A549 (cell line): ENCODE results near the gene LNPK. TPM values are rescaled to one million over a fixed set of nuclear protein-coding genes. Genes with fewer than 3 reads are reported as not detected.

Experiments
- ATAC-seq, 2 experiments: fragments of 200-7000 bp in 1 of 2; fragments of >200 bp in 1 of 2; cut with Nextera tagmentation in 1 of 2; cut with Tn5 transposase in 1 of 2; 3 replicates each; pipeline versions ENCODE4 v1.8.0 to v1.9.1; 2018 to 2020; ENCODE audit warnings: mild to moderate bottlenecking in 1 of 2, moderate library complexity in 1 of 2
- CTCF ChIA-PET: fragments of 300-600 bp; sonication (Branson Sonifier 250); formaldehyde crosslinking; extraction: SDS; loops from one replicate; lab custom pipeline; 2021; ENCODE audit warnings: antibody characterized with exemption, inconsistent platforms; lab: Yijun Ruan, JAX
- POLR2A ChIA-PET: fragments of 350-600 bp; formaldehyde crosslinking; extraction: SDS; loops from one replicate; lab custom pipeline; 2021; ENCODE audit warnings: antibody characterized with exemption, inconsistent platforms; lab: Yijun Ruan, JAX
- DNase-seq, 2 experiments: peaks; one replicate each; pipeline versions ENCODE4 v3.0.0 to v3.0.0-alpha.2; 2011 to 2016; ENCODE audit warnings: low read depth in 1 of 2, low spot score in 1 of 2
- FAIRE-seq: peaks from 2 replicates; lab custom pipeline; 2011; peaks lifted over from hg19 to GRCh38; lab: Jason Lieb, UNC
- H3K27ac ChIP-seq, 2 experiments: fragments of >200 bp; sonication (Bioruptor Twin); formaldehyde crosslinking; 3 replicates each; pipeline ENCODE4 v1.5.1; 2016 to 2017
- H3K4me1 ChIP-seq: fragments of >200 bp; sonication (Bioruptor Twin); formaldehyde crosslinking; 3 replicates; pipeline ENCODE4 v1.6.1; 2016
- H3K4me2 ChIP-seq: fragments of >200 bp; sonication (Bioruptor Twin); formaldehyde crosslinking; 3 replicates; pipeline ENCODE4 v1.6.1; 2016
- H3K4me3 ChIP-seq: fragments of >200 bp; sonication (Bioruptor Twin); formaldehyde crosslinking; 3 replicates; pipeline ENCODE4 v1.5.1; 2016
- H3K9me3 ChIP-seq: fragments of >200 bp; sonication (Bioruptor Twin); formaldehyde crosslinking; 3 replicates; pipeline ENCODE4 v1.6.1; 2016
- ATOH8 ChIP-seq: fragments of 250-450 bp; sonication (Bioruptor Pico); IDR thresholded peaks from 2 replicates; pipeline ENCODE4 v1.5.0; 2020; ENCODE audit warnings: low read depth, mild to moderate bottlenecking, moderate library complexity
- BCL3 ChIP-seq: fragments of >200 bp; sonication (Bioruptor Twin); formaldehyde crosslinking; IDR thresholded peaks from 3 replicates; pipeline ENCODE4 v1.6.1; 2016
- CBX2 ChIP-seq: fragments of 200-600 bp; sonication (generic); IDR thresholded peaks from 2 replicates; pipeline ENCODE4 v1.6.1; 2016; ENCODE audit warnings: low read depth, mild to moderate bottlenecking, borderline replicate concordance
- CEBPB ChIP-seq, 2 experiments: fragments of >200 bp in 1 of 2; sonication (Bioruptor Twin) in 1 of 2; formaldehyde crosslinking in 1 of 2; IDR thresholded peaks; 2 replicates each; pipeline ENCODE4 v1.6.1; 2012 to 2016
- CHD2 ChIP-seq: fragments of 150-350 bp; IDR thresholded peaks from 2 replicates; pipeline ENCODE4 v1.6.1; 2014; ENCODE audit warnings: low read length; ENCODE audit not compliant: partially characterized antibody
- CHD4 ChIP-seq: fragments of 200-600 bp; sonication (generic); IDR thresholded peaks from 2 replicates; pipeline ENCODE4 v1.6.1; 2016; ENCODE audit warnings: antibody characterized with exemption, mild to moderate bottlenecking, borderline replicate concordance
- EHF ChIP-seq: fragments of 250-450 bp; sonication (Bioruptor Pico); IDR thresholded peaks from 2 replicates; pipeline ENCODE4 v1.5.0; 2020; ENCODE audit warnings: mild to moderate bottlenecking
- FOSB ChIP-seq: fragments of 250-450 bp; sonication (Bioruptor Pico); IDR thresholded peaks from 2 replicates; pipeline ENCODE4 v1.5.0; 2020; ENCODE audit warnings: mild to moderate bottlenecking, moderate library complexity
- HDAC2 ChIP-seq: fragments of 200-600 bp; sonication (generic); IDR thresholded peaks from 2 replicates; pipeline ENCODE4 v1.6.1; 2016
- HEYL ChIP-seq: fragments of 250-450 bp; sonication (Bioruptor Pico); IDR thresholded peaks from 2 replicates; pipeline ENCODE4 v1.8.0; 2021; ENCODE audit warnings: mild to moderate bottlenecking, moderate library complexity
- HOXB13 ChIP-seq: fragments of 250-450 bp; sonication (Bioruptor Pico); IDR thresholded peaks from 2 replicates; pipeline ENCODE4 v1.5.0; 2020; ENCODE audit warnings: low read depth, mild to moderate bottlenecking, moderate library complexity
- JUN ChIP-seq, 2 experiments: fragments of >200 bp; sonication (Bioruptor Twin); formaldehyde crosslinking; IDR thresholded peaks; 2 replicates in 1 of 2; 3 replicates in 1 of 2; pipeline ENCODE4 v1.6.1; 2016 to 2017
- KDM1A ChIP-seq: fragments of 200-600 bp; sonication (generic); IDR thresholded peaks from 2 replicates; pipeline ENCODE4 v1.6.1; 2016; ENCODE audit warnings: low read depth, mild to moderate bottlenecking
- MAX ChIP-seq: IDR thresholded peaks from 2 replicates; pipeline ENCODE4 v1.6.1; 2012
- MYC ChIP-seq: IDR thresholded peaks from 2 replicates; pipeline ENCODE4 v1.6.1; 2012; ENCODE audit warnings: mild to moderate bottlenecking, inconsistent platforms, low read length, improper control_type of control experiment, borderline replicate concordance
- NPAS2 ChIP-seq: fragments of 250-450 bp; sonication (Bioruptor Pico); IDR thresholded peaks from 2 replicates; pipeline ENCODE4 v1.8.0; 2022; ENCODE audit warnings: mild to moderate bottlenecking, moderate library complexity, borderline replicate concordance
- PHF8 ChIP-seq: fragments of 200-600 bp; sonication (generic); IDR thresholded peaks from 2 replicates; pipeline ENCODE4 v1.6.1; 2016; ENCODE audit warnings: low read depth, mild to moderate bottlenecking, antibody characterized with exemption, moderate library complexity, borderline replicate concordance
- POLR2A ChIP-seq: IDR thresholded peaks from 2 replicates; pipeline ENCODE4 v1.6.1; 2012; ENCODE audit warnings: mild to moderate bottlenecking, low read length
- POLR2AphosphoS2 ChIP-seq: conservative IDR thresholded peaks from 2 replicates; pipeline ENCODE4 v1.6.1; 2012; ENCODE audit warnings: low read length, improper control_type of control experiment, inconsistent platforms
- RAD21 ChIP-seq, 2 experiments: fragments of >200 bp in 1 of 2; sonication (Bioruptor Twin) in 1 of 2; formaldehyde crosslinking in 1 of 2; IDR thresholded peaks in 1 of 2; conservative IDR thresholded peaks in 1 of 2; 2 replicates in 1 of 2; 3 replicates in 1 of 2; pipeline ENCODE4 v1.6.1; 2012 to 2018; ENCODE audit warnings: inconsistent platforms in 1 of 2
- RCOR1 ChIP-seq: fragments of 150-350 bp; IDR thresholded peaks from 2 replicates; pipeline ENCODE4 v1.6.1; 2014; ENCODE audit warnings: antibody characterized with exemption, low read length, low read depth
- RNF2 ChIP-seq: fragments of 200-600 bp; sonication (generic); IDR thresholded peaks from 2 replicates; pipeline ENCODE4 v1.6.1; 2016; ENCODE audit warnings: low read depth, mild to moderate bottlenecking, antibody characterized with exemption, moderate library complexity, borderline replicate concordance
- SMC3 ChIP-seq: fragments of >200 bp; sonication (Bioruptor Twin); formaldehyde crosslinking; IDR thresholded peaks from 3 replicates; pipeline ENCODE4 v1.6.1; 2018; ENCODE audit warnings: inconsistent platforms
- ZSCAN20 ChIP-seq: fragments of 250-450 bp; sonication (Bioruptor Pico); IDR thresholded peaks from 2 replicates; pipeline ENCODE4 v1.8.0; 2022; ENCODE audit warnings: mild to moderate bottlenecking, moderate library complexity
- WGBS: methylation state at CpG from one replicate; pipeline ENCODE4 v1.1.6; 2017; ENCODE audit errors: missing lambda C conversion rate; 5-methylcytosine and 5-hydroxymethylcytosine counted together
- polyA plus RNA-seq, 4 experiments: library from polyadenylated mRNA; depleted of rRNA in 3 of 4; stranded (reverse); fragments of >200 nt; fragmentation: RNase III in 1 of 4; extraction: RNeasy Plus Mini Kit Qiagen cat#74134 plus additional on column Dnase treatment in 1 of 4; gene quantifications; 2 replicates in 3 of 4; 3 replicates in 1 of 4; pipeline ENCODE4 v1.2.3, GENCODE V29; 2011 to 2017

Gene LNPK
- polyA plus RNA-seq, 2 of the 4 experiments (the other 2 are of a cell fraction), result 13.1 to 24.7 TPM

GRCh38 chr2:175887776-175888175 is 114.3 kb downstream of the LNPK start:
- ATAC-seq, result no peak

GRCh38 chr2:175884697-175885393 is 117.2 kb downstream of the LNPK start:
- no peak overlapping the region for H3K27ac ChIP-seq
- CTCF ChIA-PET, result no interaction called here
- H3K4me1 ChIP-seq, result no peaks in the 10 kb centered on the region
- DNase-seq (no peak), FAIRE-seq (no peak), ATAC-seq (no peak)
- H3K9me3 ChIP-seq, result no peaks in the 10 kb centered on the region
- TF ChIP-seq ATOH8 (CRISPR knock-in tag), result no peak
- no peak overlapping the region for H3K4me2 ChIP-seq
- WGBS, result 41% methylated on average over 7 of the region's 7 CpGs
- POLR2A ChIA-PET, result no interaction called here
- H3K4me3 ChIP-seq, result no peak overlapping the region

More at GRCh38 chr2:175887776-175888175, 114.3 kb downstream of the LNPK start:
- WGBS, result 2% methylated on average over 2 of the region's 2 CpGs
- H3K9me3 ChIP-seq, result no peaks in the 10 kb centered on the region
- ChIA-PET CTCF (no interaction called here), POLR2A (no interaction called here)
- H3K4me2 ChIP-seq, result no peak overlapping the region
- no peaks in the 10 kb centered on the region for H3K4me1 ChIP-seq
- no peak overlapping the region for H3K27ac ChIP-seq
- FAIRE-seq (no peak), DNase-seq (no peak)
- H3K4me3 ChIP-seq, result no peak overlapping the region
- TF ChIP-seq CBX2, result no peak
- no peak for TF ChIP-seq JUN (IDR thresholded peaks at IDR 0.05)
- TF ChIP-seq CEBPB (IDR thresholded peaks at IDR 0.05), result no peak
- no peak for TF ChIP-seq HOXB13 (CRISPR knock-in tag)
- no peak for TF ChIP-seq HDAC2
- TF ChIP-seq ZSCAN20 (CRISPR knock-in tag), result no peak
- no peak for TF ChIP-seq BCL3
- no peak for TF ChIP-seq MAX

GRCh38 chr2:175883586-175884194 is 118.4 kb downstream of the LNPK start:
- CTCF ChIA-PET, result no interaction called here
- ATAC-seq (no peak), DNase-seq (no peak), FAIRE-seq (no peak)
- Histone ChIP-seq H3K27ac (no peak overlapping the region), H3K4me1 (no peaks in the 10 kb centered on the region), H3K4me3 (no peak overlapping the region)
- WGBS, result 15% methylated on average over 7 of the region's 7 CpGs
- TF ChIP-seq CHD2 (no peak), PHF8 (no peak), RCOR1 (no peak), SMC3 (no peak), POLR2AphosphoS2 (no peak), KDM1A (no peak), ATOH8 (CRISPR knock-in tag) (no peak), CHD4 (no peak), FOSB (CRISPR knock-in tag) (no peak), ZSCAN20 (CRISPR knock-in tag) (no peak), JUN (IDR thresholded peaks at IDR 0.05) (no peak), MYC (no peak), EHF (CRISPR knock-in tag) (no peak), HEYL (CRISPR knock-in tag) (no peak), NPAS2 (CRISPR knock-in tag) (no peak), POLR2A (no peak), RNF2 (no peak), RAD21 (conservative IDR thresholded peaks at IDR 0.05 in 1 of 2, IDR thresholded peaks at IDR 0.05 in 1 of 2) (no peak)
- TF ChIP-seq, all 56 proteins: peak for 0
- POLR2A ChIA-PET, result no interaction called here
- Histone ChIP-seq H3K4me2 (no peak overlapping the region), H3K9me3 (no peaks in the 10 kb centered on the region)
